NCI-H345 treated with DMSO at 0.1 percent for 48 hours (cell line): ENCODE measurements around the gene AP4B1.
"Not testable (repeated sequence)": the region's sequence is repeated elsewhere in the genome, so short reads cannot be mapped to it uniquely, and the experiment has no call there.

Experiments used
- DNase-seq: peaks from one replicate; lab custom pipeline; 2025; ENCODE audit not compliant: unreplicated experiment; lab: John Stamatoyannopoulos, UW

AP4B1 gene

DNA sequence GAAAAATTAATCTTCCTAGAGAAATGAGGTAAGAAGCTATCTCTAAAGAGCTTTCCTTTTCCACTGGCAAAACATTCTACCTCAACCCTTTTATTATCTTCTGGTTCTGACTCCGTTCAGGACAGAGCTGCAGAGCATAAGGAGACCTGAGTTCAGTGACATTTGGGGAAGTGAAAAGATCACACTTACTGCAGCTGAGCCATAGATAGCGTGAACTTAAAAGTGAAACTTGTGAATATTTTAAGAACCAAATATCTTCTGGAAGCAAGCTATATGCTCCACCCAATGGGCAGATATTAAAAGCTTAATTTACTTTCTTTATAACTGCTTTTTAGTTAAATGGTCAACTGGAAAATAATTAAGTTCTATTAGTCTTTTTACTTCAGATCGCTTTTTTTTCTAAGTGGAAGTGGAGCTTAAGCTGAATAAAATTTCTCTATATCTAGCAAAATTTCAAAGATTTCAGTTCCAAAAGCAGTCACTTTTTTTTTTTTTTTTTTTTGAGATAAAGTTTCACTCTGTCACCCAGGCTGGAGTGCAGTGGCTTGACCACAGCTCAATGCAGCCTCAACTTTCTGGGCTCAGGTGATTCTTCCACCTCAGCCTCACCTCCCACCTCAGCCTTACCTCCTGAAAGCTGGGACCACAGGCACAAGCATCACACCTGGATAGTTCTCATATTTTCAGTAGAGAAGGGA is 45.0 kb downstream of the AP4B1 start:
- DNase-seq: no peak

DNA sequence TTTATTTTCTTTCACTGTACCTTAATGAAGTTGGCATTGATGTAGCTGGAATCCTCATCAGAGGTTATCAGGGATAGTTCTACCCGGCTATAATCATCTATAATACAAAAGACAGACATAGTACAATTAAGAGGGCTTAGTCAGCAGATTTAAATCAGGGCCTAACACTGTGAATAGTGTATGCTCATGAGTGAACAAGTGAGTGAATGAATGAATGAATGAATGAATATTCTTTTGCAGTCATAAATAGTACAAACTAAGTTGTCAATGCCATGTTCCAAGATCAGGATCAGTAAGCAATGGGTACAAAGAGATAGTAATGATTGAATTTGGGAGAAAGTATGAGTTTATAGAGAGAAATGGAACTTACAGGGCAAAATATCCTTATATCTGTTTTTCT is 45.6 kb downstream of the AP4B1 start:
- DNase-seq: no peak

GRCh38 chr1:113858418-113858817 is 46.2 kb downstream of the AP4B1 start:
- no peak for DNase-seq

DNA sequence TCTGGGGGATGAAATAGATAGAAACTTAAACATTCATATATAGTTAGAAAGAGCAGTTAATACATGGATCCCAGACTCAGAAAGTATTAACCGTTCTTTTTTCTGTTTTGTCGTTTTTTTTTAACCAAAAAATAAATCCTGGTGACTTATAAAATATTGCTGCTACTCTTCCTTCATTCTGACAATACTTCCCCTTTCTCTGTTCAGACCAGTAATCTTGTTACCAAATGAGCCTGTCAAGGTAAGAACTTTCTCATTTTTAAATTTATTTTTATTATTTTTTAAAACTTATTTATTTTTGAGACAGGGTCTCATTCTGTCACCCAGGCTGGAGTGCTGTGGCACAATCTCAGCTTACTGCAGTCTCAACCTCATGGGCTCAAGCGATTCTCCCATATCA is 46.8 kb downstream of the AP4B1 start:
- DNase-seq: no peak

- no peak for DNase-seq
Measured at GRCh38 chr1:113856401-113856790, 48.2 kb downstream of the AP4B1 start.

- no peak for DNase-seq
Measured at GRCh38 chr1:113855630-113856400, 48.8 kb downstream of the AP4B1 start.

- no peak for DNase-seq
Measured at GRCh38 chr1:113854234-113854633, 50.4 kb downstream of the AP4B1 start.

- not testable (repeated sequence) for DNase-seq
Measured at GRCh38 chr1:113852694-113853093, 51.9 kb downstream of the AP4B1 start.

- DNase-seq: no peak
Measured at GRCh38 chr1:113850127-113850796, 54.3 kb downstream of the AP4B1 start.

GRCh38 chr1:113849072-113849471 is 55.5 kb downstream of the AP4B1 start:
- DNase-seq: no peak

GRCh38 chr1:113846391-113847035 is 58.1 kb downstream of the AP4B1 start:
- no peak for DNase-seq
